ENCODE measurements around the gene CIAO2B. TPM values are rescaled to one million over a fixed set of nuclear protein-coding genes. Genes with fewer than 3 reads are reported as not detected.

The CIAO2B gene
- polyA plus RNA-seq, 1 donor from 2014 or later, result 339 TPM

GRCh38 chr16:66930189-66930588 is 4.0 kb downstream of the CIAO2B start:
- Histone ChIP-seq H3K27ac (ENCODE audit: low read length) (no peak overlapping the region), H2AFZ (ENCODE audit: low read depth, low read length) (no peak overlapping the region), H4K20me1 (ENCODE audit: insufficient read depth) (no peaks in the 10 kb centered on the region), H3K27me3 (ENCODE audit: insufficient read depth, low read depth, low read length) (peaks cover 12% of the 10 kb centered on the region), H3K9me2 (ENCODE audit: insufficient read depth, low read length) (no peaks in the 10 kb centered on the region), H3K9me3 (ENCODE audit: low read length) (no peaks in the 10 kb centered on the region), H3K36me3 (ENCODE audit: insufficient read depth, low read length) (no peaks in the 10 kb centered on the region), H3K9ac (ENCODE audit: low read length) (no peak overlapping the region), H3K4me3 (ENCODE audit: low read length) (no peak overlapping the region), H3K79me2 (replicated peaks; ENCODE audit: insufficient read depth, low read length) (peaks cover 8% of the 10 kb centered on the region), H3F3A (ENCODE audit: insufficient read depth, low read length, poor library complexity, severe bottlenecking) (no peaks in the 10 kb centered on the region), H3K4me2 (ENCODE audit: low read length) (no peak overlapping the region)
- TF ChIP-seq EZH2 (IDR thresholded peaks at IDR 0.05; ENCODE audit: borderline replicate concordance, insufficient read depth, low read length, poor library complexity, severe bottlenecking), result no peak
- no peak for TF ChIP-seq REST (IDR thresholded peaks at IDR 0.05; ENCODE audit: borderline replicate concordance)
- TF ChIP-seq SMC3 (conservative IDR thresholded peaks at IDR 0.05; ENCODE audit: poor library complexity), result no peak
- no peak for TF ChIP-seq TAF1 (IDR thresholded peaks at IDR 0.05; ENCODE audit: low read depth)
- TF ChIP-seq EP300 (conservative IDR thresholded peaks at IDR 0.05; ENCODE audit: poor library complexity, severe bottlenecking), result no peak
- TF ChIP-seq RAD21 (conservative IDR thresholded peaks at IDR 0.05), result no peak
- TF ChIP-seq CTCF (IDR thresholded peaks at IDR 0.05; ENCODE audit: poor library complexity, severe bottlenecking), result no peak
- TF ChIP-seq POLR2AphosphoS5 (IDR thresholded peaks at IDR 0.05), result no peak
- no peak for TF ChIP-seq MXI1 (conservative IDR thresholded peaks at IDR 0.05; ENCODE audit: poor library complexity, severe bottlenecking)

DNA sequence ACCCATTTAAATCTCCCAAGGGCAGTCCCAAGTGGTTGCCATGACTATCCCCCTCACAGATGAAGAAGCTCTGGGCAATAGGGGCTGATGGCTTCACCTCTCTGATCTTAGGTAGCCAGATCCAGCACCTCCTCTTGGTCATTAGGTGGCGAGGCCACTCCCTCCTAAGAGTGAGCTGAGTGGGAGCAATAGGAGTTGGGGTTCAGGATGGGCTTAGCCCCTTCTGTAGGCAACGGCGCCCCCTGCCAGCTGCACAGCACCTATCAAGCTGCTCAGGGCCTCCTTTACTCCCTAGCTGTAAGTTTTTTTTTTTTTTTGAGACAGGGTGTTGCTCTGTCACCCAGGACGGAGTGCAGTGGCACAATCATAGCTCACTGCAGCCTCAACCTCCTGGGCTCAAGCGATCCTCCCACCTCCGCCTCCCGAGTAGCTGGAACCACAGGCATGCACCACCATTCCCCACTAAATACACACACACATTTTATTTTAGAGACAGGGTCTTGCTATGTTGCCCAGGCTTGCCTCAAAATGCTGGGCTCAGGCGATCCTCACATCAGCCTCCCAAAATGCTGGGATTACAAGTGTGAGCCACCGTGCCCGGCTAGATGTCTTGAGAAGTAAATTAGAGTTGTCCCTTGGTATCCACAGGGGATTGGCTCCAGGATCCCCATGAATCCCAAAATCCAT is 5.4 kb downstream of the CIAO2B start:
- H3K27me3 ChIP-seq (ENCODE audit: insufficient read depth, low read depth, low read length), result peaks cover 25% of the 10 kb centered on the region
- TF ChIP-seq MXI1 (conservative IDR thresholded peaks at IDR 0.05; ENCODE audit: poor library complexity, severe bottlenecking) (no peak), POLR2AphosphoS5 (IDR thresholded peaks at IDR 0.05) (no peak), SMC3 (conservative IDR thresholded peaks at IDR 0.05; ENCODE audit: poor library complexity) (no peak), EZH2 (IDR thresholded peaks at IDR 0.05; ENCODE audit: borderline replicate concordance, insufficient read depth, low read length, poor library complexity, severe bottlenecking) (no peak), CTCF (IDR thresholded peaks at IDR 0.05; ENCODE audit: poor library complexity, severe bottlenecking) (no peak), REST (IDR thresholded peaks at IDR 0.05; ENCODE audit: borderline replicate concordance) (no peak), EP300 (conservative IDR thresholded peaks at IDR 0.05; ENCODE audit: poor library complexity, severe bottlenecking) (no peak), RAD21 (conservative IDR thresholded peaks at IDR 0.05) (no peak), TAF1 (IDR thresholded peaks at IDR 0.05; ENCODE audit: low read depth) (no peak)
- H3K4me3 ChIP-seq (ENCODE audit: low read length), result no peak overlapping the region
- H3K27ac ChIP-seq (ENCODE audit: low read length), result no peak overlapping the region
- H3K9me3 ChIP-seq (ENCODE audit: low read length), result no peaks in the 10 kb centered on the region
- no peaks in the 10 kb centered on the region for H3K36me3 ChIP-seq (ENCODE audit: insufficient read depth, low read length)
- no peak overlapping the region for H2AFZ ChIP-seq (ENCODE audit: low read depth, low read length)
- H3F3A ChIP-seq (ENCODE audit: insufficient read depth, low read length, poor library complexity, severe bottlenecking), result no peaks in the 10 kb centered on the region
- no peak overlapping the region for H3K9ac ChIP-seq (ENCODE audit: low read length)
- H3K9me2 ChIP-seq (ENCODE audit: insufficient read depth, low read length), result no peaks in the 10 kb centered on the region
- H3K79me2 ChIP-seq (replicated peaks; ENCODE audit: insufficient read depth, low read length), result peaks cover 6% of the 10 kb centered on the region
- no peak overlapping the region for H3K4me2 ChIP-seq (ENCODE audit: low read length)
- H4K20me1 ChIP-seq (ENCODE audit: insufficient read depth), result no peaks in the 10 kb centered on the region
